Neural cell (in vitro differentiated cells): ENCODE data around the gene KMT2D.

Experiments used
- EP300 ChIP-seq: fragments of 450-650 bp; conservative IDR thresholded peaks from 2 replicates; pipeline ENCODE4 v1.6.1; 2014; ENCODE audit warnings: antibody characterized with exemption, mild to moderate bottlenecking, moderate library complexity; ENCODE audit not compliant: poor library complexity, severe bottlenecking
- EZH2 ChIP-seq: fragments of 200-600, 300-800 bp; shearing (Covaris generic), sonication (generic); IDR thresholded peaks from 2 replicates; pipeline ENCODE4 v1.6.1; 2014; ENCODE audit warnings: antibody characterized with exemption, low read length, borderline replicate concordance, mild to moderate bottlenecking; ENCODE audit not compliant: insufficient read depth, poor library complexity, severe bottlenecking
- MXI1 ChIP-seq: fragments of 450-650 bp; conservative IDR thresholded peaks from 2 replicates; pipeline ENCODE4 v1.6.1; 2014; ENCODE audit warnings: antibody characterized with exemption, mild to moderate bottlenecking; ENCODE audit not compliant: poor library complexity, severe bottlenecking
- POLR2AphosphoS5 ChIP-seq: IDR thresholded peaks from 2 replicates; pipeline ENCODE4 v1.6.1; 2012
- RAD21 ChIP-seq: fragments of 450-650 bp; conservative IDR thresholded peaks from 2 replicates; pipeline ENCODE4 v1.6.1; 2014; ENCODE audit warnings: antibody characterized with exemption, mild to moderate bottlenecking, moderate library complexity
- SMC3 ChIP-seq: fragments of 450-650 bp; conservative IDR thresholded peaks from 2 replicates; pipeline ENCODE4 v1.6.1; 2014; ENCODE audit warnings: antibody characterized with exemption, mild to moderate bottlenecking, moderate library complexity; ENCODE audit not compliant: poor library complexity
- TAF1 ChIP-seq: IDR thresholded peaks from 2 replicates; pipeline ENCODE4 v1.6.1; 2012; ENCODE audit warnings: low read depth
- TF ChIP-seq, protein P1 (sequence below): fragments of 450-650 bp; IDR thresholded peaks from 2 replicates; pipeline ENCODE4 v1.5.1; 2014; ENCODE audit warnings: antibody characterized with exemption, mild to moderate bottlenecking, moderate library complexity; ENCODE audit not compliant: poor library complexity, severe bottlenecking

DNA sequence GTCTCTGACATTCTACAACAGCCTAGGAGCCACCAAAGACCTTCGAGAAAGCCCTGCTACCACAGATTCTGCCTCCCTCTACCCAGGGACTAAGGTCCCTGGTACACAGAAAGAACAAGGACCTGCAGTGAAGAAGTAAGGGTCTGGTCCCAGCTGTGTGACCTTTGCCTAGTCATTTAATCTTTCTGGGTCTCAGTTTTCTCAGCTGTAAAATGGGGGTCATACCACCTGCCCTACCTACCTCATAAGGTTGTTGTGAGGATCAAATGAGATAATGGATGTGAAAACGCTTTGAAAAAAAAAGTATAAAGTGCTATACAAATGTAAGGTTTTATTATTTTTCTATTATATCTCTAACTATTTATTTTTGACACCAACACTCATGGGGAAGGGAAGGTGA is 36.8 kb downstream of the KMT2D start:
- TF ChIP-seq POLR2AphosphoS5: no peak
- TF ChIP-seq, protein P1, sequence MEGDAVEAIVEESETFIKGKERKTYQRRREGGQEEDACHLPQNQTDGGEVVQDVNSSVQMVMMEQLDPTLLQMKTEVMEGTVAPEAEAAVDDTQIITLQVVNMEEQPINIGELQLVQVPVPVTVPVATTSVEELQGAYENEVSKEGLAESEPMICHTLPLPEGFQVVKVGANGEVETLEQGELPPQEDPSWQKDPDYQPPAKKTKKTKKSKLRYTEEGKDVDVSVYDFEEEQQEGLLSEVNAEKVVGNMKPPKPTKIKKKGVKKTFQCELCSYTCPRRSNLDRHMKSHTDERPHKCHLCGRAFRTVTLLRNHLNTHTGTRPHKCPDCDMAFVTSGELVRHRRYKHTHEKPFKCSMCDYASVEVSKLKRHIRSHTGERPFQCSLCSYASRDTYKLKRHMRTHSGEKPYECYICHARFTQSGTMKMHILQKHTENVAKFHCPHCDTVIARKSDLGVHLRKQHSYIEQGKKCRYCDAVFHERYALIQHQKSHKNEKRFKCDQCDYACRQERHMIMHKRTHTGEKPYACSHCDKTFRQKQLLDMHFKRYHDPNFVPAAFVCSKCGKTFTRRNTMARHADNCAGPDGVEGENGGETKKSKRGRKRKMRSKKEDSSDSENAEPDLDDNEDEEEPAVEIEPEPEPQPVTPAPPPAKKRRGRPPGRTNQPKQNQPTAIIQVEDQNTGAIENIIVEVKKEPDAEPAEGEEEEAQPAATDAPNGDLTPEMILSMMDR: no peak
- TF ChIP-seq SMC3: no peak
- no peak for TF ChIP-seq EP300
- no peak for TF ChIP-seq MXI1
- no peak for TF ChIP-seq TAF1
- no peak for TF ChIP-seq EZH2
- TF ChIP-seq RAD21: no peak
